GM21515 (cell line): Measurements from ENCODE around the gene ABHD6.
"Not testable (repeated sequence)": the region's sequence is repeated elsewhere in the genome, so short reads cannot be mapped to it uniquely, and the experiment has no call there.

Source experiments
- ATAC-seq: cut with Tn5 transposase; IDR thresholded peaks from one replicate; pipeline ENCODE4 v1.9.1; 2021; ENCODE audit not compliant: unreplicated experiment

The ABHD6 gene

DNA sequence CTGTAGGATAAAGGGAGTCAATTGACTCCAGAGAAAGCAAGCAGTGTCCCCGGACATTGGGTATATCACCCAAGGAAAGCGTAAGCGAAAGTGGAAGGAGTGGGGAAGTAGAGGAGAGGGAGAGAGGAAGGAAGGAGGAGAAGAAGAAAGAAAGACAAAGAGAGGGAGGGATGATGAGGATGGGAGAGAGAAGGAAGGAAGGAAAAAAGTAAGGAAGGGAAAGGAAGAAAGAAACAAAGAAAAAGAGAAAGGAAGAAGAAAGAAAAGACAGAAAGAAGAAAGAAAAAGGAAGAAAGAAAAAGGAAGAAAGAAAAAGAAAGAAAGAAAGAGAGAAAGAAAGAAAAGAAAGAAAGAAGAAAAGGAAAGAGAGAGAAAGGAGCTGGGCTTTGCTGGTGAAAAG lies 27.7 kb upstream of the ABHD6 start:
- ATAC-seq = no peak

DNA sequence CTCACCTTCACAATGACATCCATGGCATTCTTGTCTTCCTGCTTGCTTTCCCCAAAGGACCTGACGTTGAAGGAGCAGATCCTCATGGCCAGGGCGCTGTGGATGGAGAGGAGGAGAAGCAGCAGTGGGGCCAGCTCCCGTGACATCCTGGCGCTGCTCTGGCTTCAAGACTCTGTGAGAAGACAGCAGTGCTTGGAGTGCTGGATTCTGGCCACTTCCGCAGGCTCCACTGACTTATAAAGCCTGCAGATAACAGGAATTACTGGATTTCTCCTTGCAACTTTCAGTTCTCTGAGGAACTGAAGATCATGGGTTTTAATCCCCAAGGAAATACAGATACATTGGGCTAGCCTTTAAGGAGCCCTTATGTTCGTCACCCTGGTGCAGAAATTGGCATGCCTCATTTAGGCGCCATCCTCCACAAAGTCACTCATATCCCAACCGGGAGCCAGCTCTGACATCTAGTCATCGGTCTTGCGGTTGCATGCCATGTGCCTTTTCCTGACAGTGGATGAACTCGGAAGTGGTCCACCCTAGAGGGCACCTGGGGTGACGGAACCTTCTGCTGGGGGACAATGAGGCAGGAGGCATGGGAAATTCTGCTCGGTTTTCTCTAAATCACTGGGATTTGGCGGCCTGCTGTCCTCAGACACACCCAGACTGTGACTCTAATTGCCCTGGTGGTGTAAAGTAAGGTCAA lies 26.7 kb upstream of the ABHD6 start, which contains the start of gene DNASE1L3:
Gene DNASE1L3, minus strand, starts transcription at position 212 of the 700 bp plus-strand sequence. Its CDS starts 66 bp downstream, at position 146.
- no peak for ATAC-seq

DNA sequence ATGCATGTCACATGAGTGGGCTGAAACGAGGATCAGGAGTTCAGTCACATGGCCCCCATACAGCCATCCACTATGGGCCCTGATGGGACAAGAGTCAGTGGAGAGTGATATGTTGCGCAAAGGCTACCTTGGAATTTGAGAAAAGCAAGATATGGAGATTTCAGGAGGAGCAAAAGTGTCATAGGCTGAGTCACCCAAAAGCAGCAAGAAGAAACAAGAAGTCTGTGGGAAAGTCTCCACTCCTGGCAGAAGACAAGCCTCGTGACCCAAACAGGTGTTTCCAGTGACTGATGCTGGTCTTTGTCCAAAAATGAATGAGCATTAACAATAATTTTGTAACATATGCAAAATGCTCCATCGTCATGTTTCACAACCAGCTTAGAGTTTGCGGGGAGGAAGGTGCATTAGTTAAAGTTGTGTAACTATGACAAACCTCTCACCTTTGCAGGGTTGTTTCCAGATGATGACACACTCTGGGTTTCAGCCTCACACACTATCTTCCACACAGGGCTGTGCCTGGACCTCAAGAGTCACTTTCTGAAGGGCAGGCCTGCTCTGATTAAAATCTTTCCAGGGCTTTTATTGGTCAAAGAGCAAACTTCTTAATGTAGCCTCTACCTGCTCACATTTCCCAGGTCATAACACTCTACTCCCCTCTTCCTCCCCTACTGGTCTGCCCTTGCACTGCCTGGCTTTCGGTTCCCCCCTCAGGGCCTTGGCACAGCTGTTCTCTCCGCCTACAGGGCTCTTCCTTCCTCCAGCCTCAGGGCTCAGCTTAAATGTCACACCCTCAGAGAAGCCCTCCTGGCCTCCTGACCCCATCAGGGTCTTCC lies 22.9 kb upstream of the ABHD6 start:
- ATAC-seq = peak; percentile 81

DNA sequence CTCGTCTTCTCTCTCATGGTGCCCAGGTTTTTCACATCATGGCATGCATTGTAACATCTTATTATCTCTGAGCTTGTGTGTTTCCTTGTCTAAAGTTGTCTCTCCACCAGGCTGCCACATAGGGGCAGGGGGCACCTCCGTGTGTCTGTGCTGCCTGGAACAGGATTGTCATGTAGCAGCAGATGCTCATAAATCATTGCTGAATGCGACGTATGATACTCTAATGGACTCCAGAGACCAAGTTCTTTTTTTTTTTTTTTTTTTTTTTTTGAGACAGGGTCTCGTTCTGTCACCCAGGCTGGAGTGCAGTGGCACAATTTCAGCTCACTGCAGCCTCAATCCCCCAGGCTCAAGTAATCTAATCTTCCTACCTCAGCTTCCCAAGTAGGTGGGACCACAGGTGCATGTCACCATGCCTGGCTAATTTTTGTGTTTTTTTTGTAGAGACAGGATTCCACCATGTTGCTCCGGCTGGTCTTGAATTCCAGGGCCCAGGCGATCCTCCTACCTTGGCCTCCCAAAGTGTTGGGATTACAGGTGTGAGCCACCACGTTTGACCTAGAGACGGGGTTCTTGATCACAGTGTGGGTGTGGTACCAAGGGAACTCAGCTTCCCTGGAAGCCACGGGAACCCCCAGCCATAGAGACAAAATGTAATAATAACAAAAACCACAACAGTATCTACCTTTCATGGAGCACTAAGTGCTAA lies 22.1 kb upstream of the ABHD6 start:
- no peak for ATAC-seq

DNA sequence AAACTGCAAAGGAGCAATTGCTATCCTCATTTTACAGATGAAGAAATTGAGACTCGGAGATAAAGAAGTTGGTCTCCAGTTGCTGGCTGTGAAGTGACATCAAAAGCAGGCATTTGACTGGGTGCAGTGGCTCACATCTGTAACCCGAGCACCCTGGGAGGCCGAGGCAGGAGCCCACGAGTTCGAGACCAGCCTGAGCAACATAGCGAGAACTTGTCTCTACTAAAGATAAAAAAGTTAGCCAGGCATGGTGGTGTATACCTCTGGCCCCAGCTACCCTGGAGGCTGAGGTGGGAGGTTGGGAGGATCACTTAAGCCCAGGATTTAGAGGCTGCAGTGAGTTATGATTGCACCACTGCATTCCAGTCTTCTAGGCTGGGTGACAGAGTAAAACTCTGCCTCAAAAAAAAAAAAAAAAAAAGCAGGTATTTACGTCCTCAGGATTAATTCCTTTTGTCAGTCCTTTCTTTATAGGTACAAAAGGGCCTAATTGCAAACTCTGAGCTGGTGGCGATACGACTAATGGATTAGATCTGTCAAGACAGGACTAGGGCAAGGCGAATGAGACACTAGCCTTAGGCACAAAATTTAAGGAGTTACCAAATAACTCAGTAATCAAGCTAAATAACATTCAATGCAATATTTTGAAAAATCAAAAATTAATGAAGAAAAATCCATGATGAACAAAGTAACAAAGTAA lies 20.9 kb upstream of the ABHD6 start:
- no peak for ATAC-seq

DNA sequence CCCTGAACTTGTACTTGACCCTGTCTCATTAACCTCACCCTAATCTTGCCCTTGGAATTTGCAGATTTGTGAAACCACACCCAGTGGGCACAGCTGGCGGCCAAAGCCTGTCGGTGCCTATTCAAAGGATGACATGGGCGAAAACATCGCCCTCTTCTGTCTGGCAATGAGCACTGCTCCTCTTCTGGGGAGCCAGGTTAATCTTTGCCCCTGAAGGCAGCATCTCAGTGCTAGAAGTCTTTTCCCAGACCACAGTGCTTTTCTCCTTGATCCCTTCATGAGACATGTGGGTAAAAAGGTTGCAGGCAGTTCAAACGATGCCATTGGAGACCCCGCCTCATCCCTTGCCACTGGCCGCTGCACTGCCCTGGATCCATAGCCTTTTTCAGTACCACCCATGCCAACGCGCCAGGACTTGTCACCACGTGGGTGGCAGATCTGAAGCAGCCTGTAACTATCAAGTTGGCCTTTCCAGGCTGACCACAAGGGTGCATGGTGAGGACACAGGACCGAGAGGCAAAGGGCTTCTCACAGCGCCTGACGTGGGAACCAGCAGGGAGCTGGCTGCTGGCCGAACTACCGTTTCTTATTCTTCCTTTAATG lies 20.3 kb upstream of the ABHD6 start:
- ATAC-seq = peak; percentile 38

DNA sequence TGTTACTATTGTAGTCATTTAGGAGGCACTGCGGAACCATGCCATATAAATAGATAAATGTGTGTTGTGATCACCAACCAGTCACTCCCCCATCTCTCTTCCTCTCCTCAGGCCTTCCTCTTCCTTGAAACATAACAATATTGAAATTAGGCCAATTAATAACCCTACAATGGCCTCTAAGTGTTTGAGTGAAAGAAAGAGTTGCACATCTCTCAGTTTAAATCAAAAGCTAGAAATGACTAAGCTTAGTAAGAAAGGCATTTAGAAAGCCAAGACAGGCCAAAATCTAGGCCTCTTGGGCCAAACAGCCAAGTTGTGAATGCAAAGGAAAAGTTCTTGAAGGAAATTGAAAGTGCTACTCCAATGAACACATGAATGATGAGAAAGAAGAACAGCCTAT lies 18.7 kb upstream of the ABHD6 start:
- no peak for ATAC-seq

DNA sequence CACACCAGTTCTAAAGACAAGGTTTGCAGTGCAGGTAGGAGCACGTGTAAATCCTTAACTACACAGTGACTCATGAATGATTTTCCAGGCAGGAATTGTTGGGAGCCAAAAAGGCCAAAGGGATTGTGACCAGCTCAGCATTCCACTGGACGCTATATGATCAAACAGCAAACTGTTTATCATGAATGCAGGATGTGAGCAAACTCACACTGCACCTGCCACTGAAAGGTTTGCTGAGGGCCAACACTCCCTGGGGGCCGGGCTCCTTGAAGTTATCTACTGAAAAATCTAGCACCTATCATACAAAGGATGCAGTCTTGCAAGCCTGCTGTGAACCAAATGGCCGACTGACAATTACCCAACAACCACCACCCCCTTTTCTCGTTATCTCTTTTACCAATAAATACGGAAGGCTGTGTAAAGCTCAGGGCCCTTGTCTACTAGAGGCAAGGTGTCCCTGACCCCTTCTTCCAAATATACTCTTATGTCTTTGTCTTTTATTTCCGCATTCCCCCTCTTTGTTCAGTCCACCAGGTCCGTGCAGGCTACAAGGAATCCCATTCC lies 15.3 kb upstream of the ABHD6 start:
- ATAC-seq = no peak

DNA sequence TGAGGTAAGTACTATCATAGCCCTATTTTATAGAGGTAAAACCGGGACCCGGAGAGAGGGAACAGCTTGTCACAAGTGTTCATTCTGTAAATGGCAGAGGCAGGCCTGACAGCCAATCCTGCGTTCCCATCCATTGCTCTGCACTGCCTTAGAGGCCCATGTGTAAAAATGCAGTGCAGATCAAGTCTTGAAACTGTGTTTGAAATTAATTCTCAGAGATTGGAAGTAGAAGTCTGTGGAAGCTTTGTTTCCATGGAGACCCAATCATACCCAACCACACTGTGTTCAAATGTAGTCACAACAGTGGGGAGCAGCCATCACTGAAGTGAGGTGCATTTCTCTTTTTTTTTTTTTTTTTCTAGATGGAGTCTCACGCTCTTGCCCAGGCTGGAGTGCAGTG lies 13.7 kb upstream of the ABHD6 start:
- no peak for ATAC-seq

DNA sequence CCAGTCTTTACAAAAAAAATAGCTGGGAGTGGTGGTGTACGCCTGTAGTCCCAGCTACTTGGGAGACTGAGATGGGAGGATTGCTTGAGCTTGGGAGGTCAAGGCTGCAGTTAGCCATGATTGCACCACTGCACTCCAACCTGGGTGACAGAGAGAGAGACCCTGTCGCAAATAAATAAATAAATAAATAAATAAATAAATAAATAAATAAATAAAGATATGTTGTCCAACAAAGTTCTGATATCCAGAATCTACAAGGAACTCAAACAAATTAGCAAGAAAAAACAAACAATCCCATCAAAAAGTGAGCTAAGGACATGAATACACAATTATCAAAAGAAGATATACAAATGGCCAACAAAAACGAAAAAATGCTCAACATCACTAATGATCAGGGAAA lies 9.7 kb upstream of the ABHD6 start:
- ATAC-seq = not testable (repeated sequence)

DNA sequence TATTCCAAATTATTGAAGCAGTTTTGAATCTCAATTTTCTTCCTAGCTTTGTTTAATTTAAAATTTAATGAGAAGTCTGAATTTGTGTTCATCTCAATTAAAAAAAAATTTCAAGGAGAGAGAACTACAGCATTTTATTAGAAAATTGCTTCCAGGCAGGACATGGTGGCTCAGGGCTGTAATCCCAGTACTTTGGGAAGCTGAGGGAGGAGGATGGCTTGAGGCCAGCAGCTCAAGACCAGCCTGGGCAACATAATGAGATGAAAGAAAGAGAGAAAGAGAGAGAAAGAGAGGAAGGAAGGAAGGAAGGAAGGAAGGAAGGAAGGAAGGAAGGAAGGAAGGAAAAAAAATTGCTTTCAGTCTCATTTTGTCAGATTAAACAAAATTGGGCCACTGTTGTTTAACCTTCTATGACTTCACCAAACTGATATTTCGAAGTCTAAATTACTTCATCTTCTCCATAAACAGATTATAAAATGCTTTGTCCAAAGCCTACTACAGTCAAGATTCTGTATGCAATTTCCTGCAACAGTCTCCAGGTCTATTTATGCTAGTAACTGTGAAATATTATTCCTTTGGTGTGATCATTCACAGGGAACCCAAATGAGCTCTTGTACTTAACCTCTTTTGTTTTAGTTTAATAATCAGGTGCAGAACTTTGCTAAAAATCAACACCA lies 6.6 kb upstream of the ABHD6 start:
- no peak for ATAC-seq

DNA sequence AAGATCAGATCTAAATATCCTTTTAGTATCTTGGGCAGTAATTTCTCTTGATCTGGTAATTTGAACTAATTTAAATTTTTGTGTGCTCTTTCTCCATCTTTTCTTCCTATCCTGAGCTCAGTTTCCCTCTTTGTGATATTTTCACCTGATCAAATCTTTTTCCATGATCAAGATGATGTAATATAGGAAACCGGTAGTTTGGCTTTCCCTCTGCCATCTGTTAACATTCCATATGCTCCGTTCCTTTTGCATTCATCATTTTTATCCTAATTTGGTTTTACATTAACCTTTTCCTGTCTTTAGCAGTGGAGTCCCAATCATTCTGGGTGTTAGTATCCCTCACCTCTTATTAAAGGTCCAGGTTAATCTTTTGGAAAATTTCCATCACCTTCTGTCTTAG lies 5.9 kb upstream of the ABHD6 start:
- no peak for ATAC-seq

DNA sequence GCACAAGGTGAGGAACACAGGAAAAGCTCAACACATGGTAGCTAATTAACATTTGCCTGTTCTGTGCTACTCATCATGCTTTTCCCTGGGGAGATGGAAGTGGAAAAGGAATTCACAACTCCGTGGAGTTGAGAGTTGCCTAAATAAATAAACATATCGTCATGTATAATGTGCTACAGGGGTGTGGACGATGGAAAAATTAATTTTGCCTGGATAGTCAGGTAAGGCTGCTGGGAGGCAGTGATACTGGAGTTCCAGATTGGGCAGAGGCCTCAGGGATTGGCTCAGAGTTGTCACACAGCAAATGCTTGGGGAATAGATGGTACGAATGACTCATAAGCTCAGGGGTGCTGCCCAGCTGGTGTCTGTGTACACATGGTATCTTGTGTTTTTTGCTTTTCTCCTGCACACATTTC lies 3.1 kb upstream of the ABHD6 start:
- ATAC-seq = no peak

DNA sequence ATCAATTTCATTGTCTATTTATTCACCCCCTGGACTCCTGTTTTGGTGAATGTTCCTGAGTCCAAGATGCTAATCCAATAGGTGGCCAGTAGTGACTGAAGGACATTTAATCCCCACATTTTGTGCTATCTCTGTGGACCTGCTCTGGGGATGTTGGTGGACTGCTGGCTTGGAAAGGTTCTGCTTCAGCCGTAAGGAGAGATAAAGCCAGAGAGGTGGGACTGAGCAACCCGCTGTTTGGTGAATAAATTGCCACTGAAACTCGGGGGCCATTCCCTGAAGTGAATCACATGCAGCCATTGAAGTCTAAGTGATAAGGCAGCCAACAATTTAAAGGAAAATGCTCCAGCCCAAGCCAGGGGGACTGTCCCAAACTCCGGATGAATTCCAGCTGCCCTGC lies 1.6 kb upstream of the ABHD6 start:
- ATAC-seq = no peak

DNA sequence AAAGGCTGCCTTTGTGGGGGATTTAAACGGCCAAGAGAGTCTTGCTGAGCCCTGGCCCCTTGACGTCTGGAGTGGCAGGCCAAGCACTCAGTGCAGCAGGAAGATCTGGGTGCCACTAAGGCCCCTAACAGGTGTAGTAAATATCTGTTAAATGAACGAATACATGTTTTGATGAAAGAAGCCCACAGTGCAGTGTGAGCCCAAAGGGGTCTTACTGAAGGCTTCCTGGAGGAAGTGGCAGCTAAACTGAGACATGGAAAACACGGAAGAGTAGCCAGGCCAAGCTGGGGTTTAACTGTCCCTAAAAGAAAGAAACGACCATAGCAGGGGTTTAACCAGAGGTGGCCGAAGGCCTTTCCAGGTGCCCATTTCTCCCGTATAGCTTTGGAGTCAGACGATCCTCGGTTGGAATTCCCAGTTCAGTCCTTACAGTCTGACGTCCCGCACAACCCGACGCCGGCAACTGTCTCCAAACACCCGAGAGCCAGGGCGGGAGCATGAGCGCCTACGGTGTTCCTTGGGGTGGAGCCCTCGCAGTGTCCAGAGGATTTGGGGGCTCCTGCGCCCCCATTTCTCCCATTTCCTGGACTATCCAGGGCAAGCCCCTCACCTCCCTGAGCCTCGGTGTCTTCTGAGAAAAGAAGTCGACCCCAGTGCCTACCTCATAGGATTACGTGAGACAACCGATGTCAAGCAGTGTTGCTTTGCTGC lies 910 bp upstream of the ABHD6 start:
- ATAC-seq = no peak

DNA sequence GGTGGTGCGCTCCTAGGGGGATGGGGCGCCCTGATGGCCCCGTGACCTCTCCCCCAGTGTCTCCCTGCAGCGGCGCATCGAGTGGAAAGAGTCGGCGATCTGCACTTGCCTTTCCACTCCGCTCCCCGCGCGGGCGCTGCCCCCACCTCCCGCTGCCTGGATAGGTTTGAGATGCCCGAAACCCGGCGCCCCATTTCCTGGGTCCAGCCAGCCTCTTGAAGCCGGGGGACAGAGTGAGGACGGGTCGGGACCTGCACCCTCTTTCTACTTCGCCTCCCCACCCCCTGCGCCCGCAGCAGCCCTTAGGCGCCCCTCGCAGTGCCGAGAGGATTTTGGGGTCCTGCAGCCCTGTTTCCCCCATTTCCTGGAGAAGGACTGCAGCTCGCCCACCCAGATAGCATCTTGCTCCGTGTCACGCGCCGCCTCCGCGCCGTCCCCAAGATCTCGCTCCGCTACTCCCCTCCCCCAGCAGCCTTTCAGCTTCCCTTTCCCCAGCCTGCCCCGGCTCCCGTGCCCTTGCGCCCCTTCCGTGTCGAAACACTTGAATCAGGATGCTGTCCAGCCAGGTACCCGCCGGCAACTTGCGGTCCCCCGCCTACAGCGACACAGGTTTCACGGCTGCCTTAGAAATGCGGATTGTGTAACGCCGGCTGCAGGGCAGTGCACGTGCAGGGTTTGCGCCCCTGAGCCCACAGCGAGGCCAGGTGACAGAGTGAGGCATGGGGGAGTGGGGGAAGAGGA lies 519 bp downstream of the ABHD6 start:
- ATAC-seq = peak; percentile 22

DNA sequence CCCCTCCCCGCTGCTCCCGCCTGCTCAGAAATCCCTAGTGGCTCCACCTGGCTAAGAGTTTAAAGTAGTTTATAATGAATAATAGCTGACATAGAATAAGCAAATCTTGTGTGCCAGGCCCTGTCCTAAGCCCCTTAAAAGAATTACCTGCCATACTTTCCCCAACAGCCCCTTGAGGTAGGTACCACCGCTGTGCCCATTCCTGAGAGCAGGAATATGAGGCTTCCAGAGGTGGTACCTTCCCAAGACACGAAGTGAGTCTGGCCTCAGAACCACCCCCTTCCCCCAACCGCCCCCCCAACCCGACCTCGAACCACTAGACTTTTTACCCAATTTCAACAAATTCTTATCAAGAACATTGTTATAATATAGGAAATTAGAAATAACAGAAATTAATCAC lies 1.2 kb downstream of the ABHD6 start:
- ATAC-seq = no peak

DNA sequence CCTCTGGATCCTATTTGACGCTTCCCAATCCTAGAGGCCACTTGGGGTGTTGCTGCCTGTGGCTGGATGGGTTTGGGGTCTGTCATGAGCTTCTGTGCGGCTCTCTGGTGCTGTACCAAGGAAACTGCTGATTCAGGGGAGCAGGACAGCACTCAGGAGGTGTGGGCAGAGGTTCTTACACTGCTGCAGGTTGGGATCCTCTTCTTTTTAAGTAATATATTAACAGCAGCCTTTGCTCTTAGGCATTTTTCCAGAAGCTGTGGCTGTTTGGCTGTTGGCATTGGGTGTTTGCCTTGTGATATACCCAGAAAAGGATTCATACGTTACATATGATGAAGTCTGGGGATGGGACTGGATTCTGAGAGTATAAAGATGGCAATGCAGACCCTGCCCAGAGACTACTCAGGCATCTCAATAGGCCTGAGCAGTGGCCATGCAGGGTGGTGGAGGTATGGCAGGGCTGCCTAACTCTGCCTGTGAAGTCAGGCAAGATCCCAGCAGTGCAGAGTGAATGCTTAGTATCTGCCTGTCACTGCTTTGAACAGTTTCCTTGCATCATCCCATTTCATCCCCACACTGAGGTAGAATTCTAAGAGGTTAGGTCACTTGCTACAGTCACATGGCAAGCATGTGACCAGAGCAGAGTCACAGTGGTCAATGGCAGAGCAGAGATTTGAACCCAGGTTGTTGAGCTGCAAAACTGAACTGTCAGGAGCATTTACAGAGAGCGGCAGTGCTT lies 3.9 kb downstream of the ABHD6 start:
- ATAC-seq = no peak
